GM23248 (cell line): ENCODE measurements around the gene TLCD2. TPM values are rescaled to one million over a fixed set of nuclear protein-coding genes. Genes with fewer than 3 reads are reported as not detected.

Source experiments
- DNase-seq: peaks from one replicate; pipeline ENCODE4 v3.0.0-alpha.2; 2015
- H2AFZ ChIP-seq: fragments of 200-600 bp; sonication (generic); 2 replicates; pipeline ENCODE4 v1.6.1; 2016; ENCODE audit warnings: antibody characterized with exemption
- H3F3A ChIP-seq: fragments of 200-600 bp; sonication (generic); 2 replicates; pipeline ENCODE4 v1.6.1; 2016; ENCODE audit warnings: mild to moderate bottlenecking, antibody characterized with exemption, mixed run types; ENCODE audit not compliant: insufficient read depth
- H3K27ac ChIP-seq: fragments of 200-600 bp; sonication (generic); 2 replicates; pipeline ENCODE4 v1.5.1; 2016; ENCODE audit warnings: mild to moderate bottlenecking
- H3K27me3 ChIP-seq: fragments of 200-600 bp; sonication (generic); replicated peaks from 2 replicates; pipeline ENCODE4 v1.6.1; 2016; ENCODE audit warnings: mild to moderate bottlenecking; ENCODE audit not compliant: insufficient read depth
- H3K36me3 ChIP-seq: fragments of 200-600 bp; sonication (generic); 2 replicates; pipeline ENCODE4 v1.6.1; 2016; ENCODE audit warnings: low read depth, mild to moderate bottlenecking
- H3K4me1 ChIP-seq: fragments of 200-600 bp; sonication (generic); 2 replicates; pipeline ENCODE4 v1.6.1; 2016; ENCODE audit warnings: mild to moderate bottlenecking; ENCODE audit not compliant: insufficient read depth
- H3K4me2 ChIP-seq: fragments of 200-600 bp; sonication (generic); one replicate; pipeline ENCODE4 v1.6.1; 2016; ENCODE audit warnings: mild to moderate bottlenecking; ENCODE audit not compliant: unreplicated experiment
- H3K4me3 ChIP-seq: fragments of 200-600 bp; sonication (generic); 2 replicates; pipeline ENCODE4 v1.5.1; 2016; ENCODE audit warnings: mild to moderate bottlenecking
- H3K79me2 ChIP-seq: fragments of 200-600 bp; sonication (generic); 2 replicates; pipeline ENCODE4 v1.6.1; 2016; ENCODE audit warnings: mild to moderate bottlenecking; ENCODE audit not compliant: insufficient read depth
- H3K9ac ChIP-seq: fragments of 200-600 bp; sonication (generic); 2 replicates; pipeline ENCODE4 v1.6.1; 2016; ENCODE audit warnings: mild to moderate bottlenecking
- H3K9me2 ChIP-seq: fragments of 200-600 bp; sonication (generic); 2 replicates; pipeline ENCODE4 v1.6.1; 2016; ENCODE audit warnings: mixed run types, mild to moderate bottlenecking, moderate library complexity; ENCODE audit not compliant: insufficient read depth
- H3K9me3 ChIP-seq: fragments of 200-600 bp; sonication (generic); one replicate; pipeline ENCODE4 v1.6.1; 2017; ENCODE audit warnings: low read depth
- H4K20me1 ChIP-seq: fragments of 200-600 bp; sonication (generic); 2 replicates; pipeline ENCODE4 v1.6.0; 2016; ENCODE audit not compliant: insufficient read depth
- EZH2 ChIP-seq: fragments of 200-600 bp; sonication (generic); IDR thresholded peaks from 2 replicates; pipeline ENCODE4 v1.6.1; 2018; ENCODE audit warnings: antibody characterized with exemption, mild to moderate bottlenecking; ENCODE audit not compliant: insufficient read depth, poor library complexity, severe bottlenecking
- EZH2phosphoT487 ChIP-seq: fragments of 200-600 bp; sonication (generic); IDR thresholded peaks from 2 replicates; pipeline ENCODE4 v1.6.1; 2018; ENCODE audit warnings: antibody characterized with exemption, moderate library complexity, mild to moderate bottlenecking, low read depth; ENCODE audit not compliant: insufficient read depth
- WGBS, 2 experiments: methylation state at CpG; one replicate each; pipeline ENCODE4 v1.1.6; 2015 to 2017; ENCODE audit warnings: low lambda C conversion rate in 2 of 2, low coverage in 1 of 2; ENCODE audit errors: missing lambda C conversion rate in 2 of 2; 5-methylcytosine and 5-hydroxymethylcytosine counted together
- in situ Hi-C: fragments of 300-500 bp; cut with MboI; formaldehyde crosslinking; loops from 2 replicates; pipeline ENCODE4 v1.15.0; 2020
- polyA plus RNA-seq: library from polyadenylated mRNA; unstranded; fragments of >200 nt; fragmentation: Nextera tagmentation; extraction: Ambion mirVana; gene quantifications from 2 replicates; pipeline ENCODE4 v1.2.1, GENCODE V29; 2016
- total RNA-seq: library from RNA; depleted of rRNA; stranded (reverse); fragments of >200 nt; shearing (Covaris generic); gene quantifications from 2 replicates; pipeline ENCODE4 v1.2.3, GENCODE V29; 2014

Gene TLCD2
- total and polyA plus RNA-seq, 2 experiments from 2014 or later, result 2.2 to 2.4 TPM

DNA sequence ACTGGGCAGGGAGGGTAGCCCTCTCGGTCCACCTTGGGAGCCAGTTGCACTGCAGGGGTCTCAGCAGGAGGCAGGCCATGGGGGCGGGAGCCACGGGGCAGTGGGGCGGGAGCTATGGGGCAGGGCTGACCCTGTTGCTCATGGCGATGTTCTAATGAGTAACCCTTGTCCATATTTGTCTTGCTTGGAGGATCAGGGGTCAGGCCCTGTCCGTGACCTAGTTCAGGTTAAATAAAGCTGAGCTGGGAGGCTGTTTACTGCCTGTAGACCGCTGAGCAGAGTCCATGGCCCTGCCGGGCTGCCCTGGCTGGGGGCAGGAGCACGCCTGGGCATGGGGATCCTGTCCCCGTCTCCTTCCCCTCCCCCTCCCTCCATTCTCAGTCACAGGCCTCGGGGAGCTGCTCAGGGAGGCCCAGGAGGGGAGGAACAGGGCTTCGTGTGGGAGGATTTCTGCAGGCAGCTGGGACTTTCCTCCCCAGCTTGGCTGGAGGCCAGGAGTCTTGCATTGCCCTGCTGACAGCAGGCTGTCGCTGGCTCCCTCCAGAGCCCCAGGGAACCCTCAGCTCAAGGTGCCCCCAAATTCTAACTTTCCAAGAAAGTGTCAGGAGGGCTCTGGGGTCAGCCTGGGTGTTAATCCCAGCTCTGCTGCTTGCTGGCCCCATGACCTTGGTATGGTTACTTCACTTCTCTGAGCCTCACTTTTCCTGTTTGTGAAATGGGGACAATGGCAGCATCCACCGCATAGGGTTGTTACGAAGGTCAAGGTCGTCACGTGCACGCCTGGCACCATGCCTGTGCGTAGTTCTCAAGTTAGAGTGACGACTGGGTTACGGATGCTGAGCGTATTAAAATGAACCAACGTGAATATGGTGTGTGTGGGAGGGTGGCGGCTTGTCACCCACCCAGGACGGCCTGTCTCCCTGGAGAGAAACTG, 26.4 kb upstream of the TLCD2 start:
- Histone ChIP-seq H3K9me3 (no peaks in the 10 kb centered on the region), H3K4me1 (peaks cover 7% of the 10 kb centered on the region), H3K27ac (no peak overlapping the region), H2AFZ (no peak overlapping the region), H3F3A (no peaks in the 10 kb centered on the region), H4K20me1 (no peaks in the 10 kb centered on the region), H3K9me2 (no peaks in the 10 kb centered on the region), H3K4me2 (no peak overlapping the region), H3K9ac (no peak overlapping the region), H3K27me3 (no peaks in the 10 kb centered on the region), H3K36me3 (no peaks in the 10 kb centered on the region), H3K79me2 (no peaks in the 10 kb centered on the region), H3K4me3 (no peak overlapping the region)
- in situ Hi-C loops, result no loop called here
- TF ChIP-seq EZH2, result no peak
- no peak for TF ChIP-seq EZH2phosphoT487
- 78% methylated on average over 17 to 25 of the region's 25 CpGs for WGBS, 2 experiments
- DNase-seq, result peak; percentile 81

DNA sequence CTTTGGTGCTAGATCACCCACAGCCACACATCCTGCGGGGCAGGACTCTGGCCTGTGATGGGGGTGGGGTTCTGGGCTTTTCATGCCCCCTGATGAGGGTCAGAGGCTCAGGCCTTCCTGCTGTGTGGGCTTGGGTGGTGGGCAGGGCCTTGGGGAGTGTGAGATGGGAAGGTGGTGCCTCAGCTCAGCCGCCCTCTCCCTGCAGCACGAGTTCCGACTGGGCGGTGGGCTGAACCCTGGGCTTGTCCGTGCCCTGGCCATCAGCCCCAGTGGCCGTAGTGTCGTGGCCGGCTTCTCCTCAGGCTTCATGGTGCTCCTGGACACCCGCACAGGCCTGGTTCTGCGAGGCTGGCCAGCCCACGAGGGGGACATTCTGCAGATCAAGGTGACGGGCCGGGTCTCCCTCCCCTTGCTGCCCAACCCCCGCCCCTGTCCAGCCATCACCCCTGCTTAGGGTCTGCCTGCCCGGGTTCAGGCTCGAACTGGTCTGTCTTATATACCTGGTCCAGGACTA, 25.7 kb upstream of the TLCD2 start:
- Histone ChIP-seq H3K27ac (no peak overlapping the region), H2AFZ (no peak overlapping the region), H3K36me3 (no peaks in the 10 kb centered on the region), H3K4me1 (peaks cover 12% of the 10 kb centered on the region), H3K9me3 (no peaks in the 10 kb centered on the region), H3K4me2 (no peak overlapping the region), H3F3A (no peaks in the 10 kb centered on the region), H3K9ac (no peak overlapping the region), H3K27me3 (no peaks in the 10 kb centered on the region), H4K20me1 (no peaks in the 10 kb centered on the region), H3K4me3 (no peak overlapping the region), H3K79me2 (0 out of 2 replicates have a peak, but pooled peaks cover 5% of the 10 kb centered on the region), H3K9me2 (no peaks in the 10 kb centered on the region)
- in situ Hi-C loops, result no loop called here
- 95% methylated on average over 14 to 17 of the region's 17 CpGs for WGBS, 2 experiments
- no peak for DNase-seq
- TF ChIP-seq EZH2 (no peak), EZH2phosphoT487 (no peak)

DNA sequence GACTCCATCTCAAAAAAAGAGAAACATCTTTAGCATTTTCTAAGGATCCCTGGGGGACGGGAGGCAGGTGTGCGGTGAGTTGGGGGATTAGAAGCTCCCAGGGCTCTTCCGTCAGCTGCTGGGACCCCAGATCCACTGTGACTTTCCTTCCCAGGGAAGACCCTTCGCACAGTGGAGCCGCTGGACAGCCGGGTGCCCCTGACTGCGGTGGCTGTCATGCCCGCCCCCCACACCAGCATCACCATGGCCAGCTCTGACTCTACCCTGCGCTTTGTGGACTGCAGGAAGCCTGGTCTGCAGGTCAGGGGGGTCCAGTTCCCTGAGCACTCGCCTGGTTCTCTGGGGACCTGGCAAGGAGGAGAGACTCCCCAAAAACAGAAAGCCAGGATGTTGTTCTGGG, 25.2 kb upstream of the TLCD2 start:
- 97 to 99% methylated on average over 10 of the region's 10 CpGs for WGBS, 2 experiments
- no peak overlapping the region for H3K9ac ChIP-seq
- no peak overlapping the region for H3K4me3 ChIP-seq
- no peaks in the 10 kb centered on the region for H3K27me3 ChIP-seq
- H3F3A ChIP-seq, result no peaks in the 10 kb centered on the region
- in situ Hi-C loops, result no loop called here
- H3K79me2 ChIP-seq, result 0 out of 2 replicates have a peak, but pooled peaks cover 5% of the 10 kb centered on the region
- H3K27ac ChIP-seq, result no peak overlapping the region
- no peak overlapping the region for H2AFZ ChIP-seq
- H3K9me3 ChIP-seq, result no peaks in the 10 kb centered on the region
- no peaks in the 10 kb centered on the region for H4K20me1 ChIP-seq
- TF ChIP-seq EZH2 (no peak), EZH2phosphoT487 (no peak)
- no peak for DNase-seq
- H3K4me1 ChIP-seq, result peaks cover 17% of the 10 kb centered on the region
- no peaks in the 10 kb centered on the region for H3K9me2 ChIP-seq
- no peaks in the 10 kb centered on the region for H3K36me3 ChIP-seq
- H3K4me2 ChIP-seq, result no peak overlapping the region

DNA sequence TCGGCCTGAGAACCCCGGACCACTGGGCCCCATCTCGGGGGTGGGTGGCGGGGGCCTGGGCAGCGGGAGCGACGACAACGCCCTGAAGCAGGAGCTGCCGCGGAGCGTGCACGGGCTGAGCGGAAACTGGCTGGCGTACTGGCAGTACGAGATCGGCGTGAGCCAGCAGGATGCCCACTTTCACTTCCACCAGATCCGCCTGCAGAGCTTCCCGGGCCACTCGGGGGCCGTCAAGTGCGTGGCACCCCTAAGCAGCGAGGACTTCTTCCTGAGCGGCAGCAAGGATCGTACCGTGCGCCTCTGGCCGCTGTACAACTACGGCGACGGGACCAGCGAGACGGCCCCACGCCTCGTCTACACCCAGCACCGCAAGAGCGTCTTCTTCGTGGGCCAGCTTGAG, 23.6 kb upstream of the TLCD2 start:
- no peak for DNase-seq
- in situ Hi-C loops, result no loop called here
- Histone ChIP-seq H3K27me3 (no peaks in the 10 kb centered on the region), H3K9me3 (no peaks in the 10 kb centered on the region), H3K36me3 (no peaks in the 10 kb centered on the region), H2AFZ (no peak overlapping the region), H3K4me2 (no peak overlapping the region), H3K27ac (no peak overlapping the region), H3F3A (peaks cover 7% of the 10 kb centered on the region; the same call in 1 of the 2 replicates), H3K4me1 (peaks cover 18% of the 10 kb centered on the region), H4K20me1 (no peaks in the 10 kb centered on the region), H3K9ac (no peak overlapping the region), H3K79me2 (0 out of 2 replicates have a peak, but pooled peaks cover 5% of the 10 kb centered on the region), H3K9me2 (no peaks in the 10 kb centered on the region), H3K4me3 (no peak overlapping the region)
- no peak for TF ChIP-seq EZH2
- no peak for TF ChIP-seq EZH2phosphoT487
- WGBS, 2 experiments, result 96 to 98% methylated on average over 29 to 38 of the region's 38 CpGs
